GM12878 (cell line): Measurements from ENCODE around the gene C22orf42. TPM values are rescaled to one million over a fixed set of nuclear protein-coding genes. Genes with fewer than 3 reads are reported as not detected.
A peak's percentile ranks its signal among the peaks of the same experiment; 100 is the strongest.
"Not testable (repeated sequence)": the region's sequence is repeated elsewhere in the genome, so short reads cannot be mapped to it uniquely, and the experiment has no call there.

Experiments
- ATAC-seq: fragments of 200-7000 bp; cut with Tn5 transposase; 3 replicates; pipeline ENCODE4 v1.9.1; 2020; ENCODE audit warnings: mild to moderate bottlenecking, moderate library complexity
- BruUV-seq: library from RNA; stranded (reverse); fragments of 400-500 nt; replicated peaks from 2 replicates; lab custom pipeline; 2021; lab: Mats Ljungman, UMichigan
- CTCF ChIA-PET: fragments of 300-600 bp; sonication (Branson Sonifier 250); formaldehyde crosslinking; extraction: SDS; loops from one replicate; lab custom pipeline; 2021; ENCODE audit warnings: inconsistent platforms; lab: Yijun Ruan, JAX
- POLR2A ChIA-PET: fragments of 350-600 bp; formaldehyde crosslinking; extraction: SDS; loops from one replicate; lab custom pipeline; 2021; ENCODE audit warnings: inconsistent platforms; lab: Charles Lee
- RAD21 ChIA-PET: fragments of 300-600 bp; sonication (Branson Sonifier 250); formaldehyde crosslinking; loops from one replicate; lab custom pipeline; 2023; ENCODE audit warnings: antibody characterized with exemption; ENCODE audit not compliant: unreplicated experiment; lab: Charles Lee
- SMC1A ChIA-PET: fragments of 300-600 bp; sonication (Branson Sonifier 250); formaldehyde crosslinking; loops from one replicate; lab custom pipeline; 2023; ENCODE audit not compliant: unreplicated experiment, uncharacterized antibody; lab: Charles Lee
- DNase-seq: peaks from one replicate; pipeline ENCODE4 v3.0.0-alpha.2; 2011; ENCODE audit warnings: low read depth, low spot score
- FAIRE-seq: peaks from 3 replicates; lab custom pipeline; 2011; peaks lifted over from hg19 to GRCh38; lab: Jason Lieb, UNC
- H2AFZ ChIP-seq: 2 replicates; pipeline ENCODE4 v1.6.0; 2011; ENCODE audit warnings: low read depth, low read length, control low read depth; ENCODE audit not compliant: control insufficient read depth
- H3K27ac ChIP-seq: 2 replicates; pipeline ENCODE4 v1.5.1; 2011; ENCODE audit warnings: control low read depth; ENCODE audit not compliant: control insufficient read depth, insufficient read depth
- H3K27me3 ChIP-seq, 2 experiments: replicated peaks in 1 of 2; 2 replicates each; pipeline versions ENCODE4 v1.6.0 to v1.6.1; 2011; ENCODE audit warnings: low read length in 1 of 2; ENCODE audit not compliant: control insufficient read depth in 2 of 2, insufficient read depth in 2 of 2
- H3K36me3 ChIP-seq, 2 experiments: 2 replicates each; pipeline ENCODE4 v1.5.1; 2011; ENCODE audit warnings: low read length in 1 of 2; ENCODE audit not compliant: control insufficient read depth in 2 of 2, insufficient read depth in 2 of 2
- H3K4me1 ChIP-seq: 2 replicates; pipeline ENCODE4 v1.6.1; 2011; ENCODE audit warnings: mild to moderate bottlenecking, low read length, moderate library complexity, mixed read lengths; ENCODE audit not compliant: control insufficient read depth, insufficient read depth
- H3K4me2 ChIP-seq: 2 replicates; pipeline ENCODE4 v1.6.0; 2011; ENCODE audit warnings: control low read depth; ENCODE audit not compliant: control insufficient read depth, insufficient read depth
- H3K4me3 ChIP-seq: fragments of 200-600 bp; sonication (generic); 2 replicates; pipeline ENCODE4 v1.5.1; 2016
- H3K79me2 ChIP-seq: 2 replicates; pipeline ENCODE4 v1.6.0; 2011; ENCODE audit warnings: low read length; ENCODE audit not compliant: control insufficient read depth, insufficient read depth
- H3K9ac ChIP-seq: 2 replicates; pipeline ENCODE4 v1.8.0; 2011; ENCODE audit warnings: low read length, control low read depth, mixed read lengths; ENCODE audit not compliant: control insufficient read depth, insufficient read depth
- H3K9me3 ChIP-seq: replicated peaks from 3 replicates; pipeline ENCODE4 v1.5.1; 2011; ENCODE audit warnings: mild to moderate bottlenecking, low read length; ENCODE audit not compliant: control insufficient read depth, insufficient read depth
- H4K20me1 ChIP-seq: 2 replicates; pipeline ENCODE4 v1.6.0; 2011; ENCODE audit not compliant: control insufficient read depth, insufficient read depth
- HDGF ChIP-seq: fragments of 450-650 bp; IDR thresholded peaks from 2 replicates; pipeline ENCODE4 v1.6.1; 2016; ENCODE audit warnings: antibody characterized with exemption
- IRF4 ChIP-seq: IDR thresholded peaks from 2 replicates; pipeline ENCODE4 v1.6.1; 2011; ENCODE audit warnings: low read depth, low read length
- MLLT1 ChIP-seq: fragments of 450-650 bp; IDR thresholded peaks from 2 replicates; pipeline ENCODE4 v1.6.1; 2016; ENCODE audit warnings: mild to moderate bottlenecking
- PKNOX1 ChIP-seq: fragments of 450-650 bp; IDR thresholded peaks from 2 replicates; pipeline ENCODE4 v1.6.1; 2016; ENCODE audit warnings: mild to moderate bottlenecking
- RUNX3 ChIP-seq: IDR thresholded peaks from 2 replicates; pipeline ENCODE4 v1.6.1; 2012; ENCODE audit warnings: low read length, inconsistent platforms
- WGBS: methylation state at CpG from one replicate; pipeline ENCODE4 v1.1.6; 2016; ENCODE audit warnings: low lambda C conversion rate; ENCODE audit not compliant: insufficient replicate concordance, insufficient coverage; ENCODE audit errors: missing lambda C conversion rate; 5-methylcytosine and 5-hydroxymethylcytosine counted together
- in situ Hi-C: fragments of 300-500 bp; cut with MboI; formaldehyde crosslinking; loops from 9 replicates; pipeline ENCODE4 v1.14.3; 2018; ENCODE audit warnings: mixed read lengths
- intact Hi-C: fragments of 100-400 bp; cut with micrococcal nuclease; formaldehyde crosslinking; loops from one replicate; pipeline ENCODE4 v1.14.2; 2022; ENCODE audit not compliant: unreplicated experiment
- polyA plus RNA-seq, 11 experiments: library from polyadenylated mRNA; depleted of rRNA in 4 of 11; unstranded in 6 of 11; stranded (reverse) in 5 of 11; fragments of >200 nt; fragmentation: Nextera tagmentation in 4 of 11; fragmentation: Illumina TruSeq in 1 of 11; extraction: Ambion mirVana in 4 of 11; extraction: Trizol in 1 of 11; gene quantifications; 1 replicate in 1 of 11; 2 replicates in 10 of 11; pipeline versions ENCODE4 v1.2.1 to v1.2.3, GENCODE V29; 2011 to 2016; ENCODE audit warnings: inconsistent platforms in 2 of 11, missing spikeins in 2 of 11, low read depth in 1 of 11
- total RNA-seq, 4 experiments: library from RNA; depleted of rRNA in 3 of 4; stranded (reverse); fragments of >200 nt in 3 of 4; fragmentation: Illumina TruSeq in 1 of 4; extraction: Trizol in 1 of 4; gene quantifications; 2 replicates each; pipeline versions ENCODE4 v1.2.1 to v1.2.3, GENCODE V29; 2013 to 2021

The C22orf42 gene
- total and polyA plus RNA-seq, 10 of the 15 experiments (the other 5 are each of a cell fraction or from before 2014, with no cell fraction given) = not detected

- H3K27ac ChIP-seq, POLR2A ChIA-PET, H3K9me3 ChIP-seq, H3K4me1 ChIP-seq, RAD21 ChIA-PET, H3K9ac ChIP-seq, H3K27me3 ChIP-seq, BruUV-seq, in situ Hi-C loops, H3K36me3 ChIP-seq, SMC1A ChIA-PET, CTCF ChIA-PET, H4K20me1 ChIP-seq, intact Hi-C loops, H3K79me2 ChIP-seq: not testable (repeated sequence)
- H3K4me2 ChIP-seq = peak overlapping the region; percentile 98
- peak overlapping the region; percentile 64 for H3K4me3 ChIP-seq
- FAIRE-seq = peak; percentile 65
- WGBS = 17% methylated on average over 16 of the region's 16 CpGs
- peak; percentile 45 for TF ChIP-seq RUNX3
- 0 out of 2 replicates have a peak, but pooled peaks have one; percentile 41 for TF ChIP-seq HDGF
- 0 out of 2 replicates have a peak, but pooled peaks have one; percentile 5 for TF ChIP-seq IRF4
- TF ChIP-seq PKNOX1 = peak; percentile 61; the same call in 1 of the 2 replicates
- TF ChIP-seq MLLT1 = peak; percentile 91
- peak; percentile 38 for DNase-seq
- peak overlapping the region; percentile 96 for H2AFZ ChIP-seq
- ATAC-seq = peak; percentile 63
These were observed 21.3 kb downstream of the C22orf42 start for GRCh38 chr22:32137731-32138324.

- H3K27ac ChIP-seq, RAD21 ChIA-PET, H3K4me2 ChIP-seq, BruUV-seq, H3K4me1 ChIP-seq, POLR2A ChIA-PET, H3K27me3 ChIP-seq, H3K9me3 ChIP-seq, ATAC-seq, H3K79me2 ChIP-seq, H3K36me3 ChIP-seq, SMC1A ChIA-PET, H3K9ac ChIP-seq, intact Hi-C loops, H3K4me3 ChIP-seq, H4K20me1 ChIP-seq, FAIRE-seq, DNase-seq, in situ Hi-C loops, H2AFZ ChIP-seq: not testable (repeated sequence)
- CTCF ChIA-PET = interaction anchor here (0.6 kb wide), 1 partner anchor 169 kb away, joined by 3 read pairs; no protein-coding TSS in a partner anchor
- WGBS = 71% methylated on average over 4 of the region's 4 CpGs
These were observed 22.2 kb downstream of the C22orf42 start for GRCh38 chr22:32136881-32137280.

- H3K4me3 ChIP-seq, intact Hi-C loops, H3K9me3 ChIP-seq, POLR2A ChIA-PET, FAIRE-seq, CTCF ChIA-PET, ATAC-seq, H4K20me1 ChIP-seq, H3K36me3 ChIP-seq, BruUV-seq, H3K9ac ChIP-seq, H3K4me1 ChIP-seq, H3K79me2 ChIP-seq, H2AFZ ChIP-seq, RAD21 ChIA-PET, DNase-seq, H3K4me2 ChIP-seq, H3K27me3 ChIP-seq, SMC1A ChIA-PET, in situ Hi-C loops, H3K27ac ChIP-seq: not testable (repeated sequence)
- 79% methylated on average over 3 of the region's 3 CpGs for WGBS
These were observed 23.1 kb downstream of the C22orf42 start for GRCh38 chr22:32135958-32136357.
